HG02759 (cell line): ENCODE measurements around the gene CACNG5.

Source experiments
- ATAC-seq: cut with Tn5 transposase; IDR thresholded peaks from one replicate; pipeline ENCODE4 v1.9.1; 2021; ENCODE audit warnings: mild to moderate bottlenecking, moderate library complexity; ENCODE audit not compliant: unreplicated experiment

Gene CACNG5

DNA sequence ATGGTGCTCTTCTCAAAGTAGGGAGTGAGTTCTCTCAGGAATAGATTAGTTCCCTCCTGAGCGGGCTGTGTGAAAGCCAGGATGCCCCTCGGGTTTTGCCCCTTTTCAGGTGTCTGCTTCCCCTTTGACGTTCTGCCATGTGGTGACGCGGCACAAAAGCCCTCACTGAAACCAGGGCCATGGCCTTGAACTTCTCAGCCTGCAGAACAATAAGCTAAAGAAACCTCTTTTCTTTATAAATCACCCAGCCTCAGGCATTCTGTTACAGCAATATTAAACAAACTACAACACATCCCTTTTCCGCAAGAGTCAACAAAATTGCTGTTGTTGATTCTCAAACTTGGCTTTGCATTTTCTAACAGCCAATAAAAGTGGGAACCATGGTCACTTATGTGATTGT is 15.5 kb upstream of the CACNG5 start:
- ATAC-seq: no peak

DNA sequence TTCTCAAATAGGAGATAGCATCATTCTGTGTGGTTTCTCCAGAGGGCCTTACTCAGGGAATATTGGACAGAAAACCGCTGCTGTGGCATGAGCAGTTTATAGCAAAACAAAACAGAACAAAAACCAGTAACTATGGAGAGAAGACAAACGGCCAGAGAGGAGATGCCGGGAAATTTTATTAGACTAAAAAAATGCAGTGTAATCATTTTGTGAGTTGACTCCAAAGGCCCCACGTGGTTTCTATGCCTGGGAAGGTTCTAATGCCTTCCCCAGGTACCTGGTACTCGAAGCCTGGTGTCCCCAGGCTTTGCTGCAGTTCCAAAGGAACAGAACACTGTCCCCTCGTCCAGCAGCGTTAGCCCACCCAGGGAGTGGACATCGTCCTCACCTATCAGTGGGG is 12.9 kb upstream of the CACNG5 start:
- no peak for ATAC-seq

DNA sequence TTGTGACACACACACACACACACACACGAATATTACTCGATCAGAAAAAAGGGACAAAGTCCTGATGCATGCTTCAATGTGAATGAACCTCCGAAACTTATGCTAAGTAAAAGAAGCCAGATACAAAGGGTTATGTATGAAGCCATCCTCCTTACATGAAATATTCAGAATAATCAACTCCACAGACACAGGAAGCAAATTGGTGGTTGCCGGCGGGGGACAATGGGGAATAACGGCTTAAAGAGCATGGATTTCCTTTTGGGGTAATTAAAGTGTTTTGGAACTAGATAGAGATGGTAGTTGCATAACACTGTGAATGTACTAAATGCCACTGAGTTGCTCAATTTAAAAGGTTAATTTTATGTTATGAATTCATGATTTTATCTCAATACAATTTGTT is 8.1 kb upstream of the CACNG5 start:
- no peak for ATAC-seq

DNA sequence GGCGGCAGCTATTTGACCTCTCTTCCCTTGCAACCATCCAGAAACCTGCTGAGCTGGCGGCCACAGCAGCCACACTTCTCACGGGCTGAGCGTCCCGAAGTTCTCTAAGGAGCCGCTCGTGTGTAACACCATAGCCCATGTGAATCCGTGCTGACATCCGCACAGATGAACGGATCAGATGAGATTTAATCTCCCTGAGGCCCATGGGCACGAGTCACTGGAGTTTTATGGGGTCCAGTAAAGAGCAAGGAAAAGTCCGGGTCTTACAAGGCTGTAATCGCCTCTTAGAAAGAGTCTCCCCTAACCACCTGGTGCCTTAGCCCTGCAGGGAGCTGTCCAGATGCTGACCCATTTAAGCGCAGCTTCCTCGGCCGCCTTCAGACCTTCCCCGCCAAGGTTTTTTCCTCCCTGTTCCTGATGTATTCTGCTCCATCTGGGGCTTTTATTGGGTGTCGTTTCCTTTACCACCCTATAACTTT is 5.5 kb upstream of the CACNG5 start:
- ATAC-seq: no peak

DNA sequence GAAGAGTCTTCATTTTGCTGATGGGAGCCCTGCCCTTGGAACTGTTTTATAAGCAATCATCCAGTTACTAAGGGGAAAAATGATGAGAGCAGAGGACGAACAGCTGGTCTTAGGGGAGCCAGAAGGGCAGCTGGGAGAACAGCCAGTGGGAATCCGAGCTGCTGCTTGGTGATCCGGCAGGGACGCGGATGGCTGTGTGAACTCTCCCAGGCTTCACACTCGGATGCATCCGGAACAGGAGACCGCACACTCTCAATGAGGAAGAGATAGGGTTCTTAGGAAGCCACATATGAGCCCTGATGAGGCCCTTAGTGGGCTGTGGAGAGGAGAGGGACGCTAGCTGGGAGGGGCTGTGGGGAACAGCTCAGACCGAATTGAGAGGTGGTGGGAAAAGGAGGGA is 5.0 kb upstream of the CACNG5 start:
- no peak for ATAC-seq

DNA sequence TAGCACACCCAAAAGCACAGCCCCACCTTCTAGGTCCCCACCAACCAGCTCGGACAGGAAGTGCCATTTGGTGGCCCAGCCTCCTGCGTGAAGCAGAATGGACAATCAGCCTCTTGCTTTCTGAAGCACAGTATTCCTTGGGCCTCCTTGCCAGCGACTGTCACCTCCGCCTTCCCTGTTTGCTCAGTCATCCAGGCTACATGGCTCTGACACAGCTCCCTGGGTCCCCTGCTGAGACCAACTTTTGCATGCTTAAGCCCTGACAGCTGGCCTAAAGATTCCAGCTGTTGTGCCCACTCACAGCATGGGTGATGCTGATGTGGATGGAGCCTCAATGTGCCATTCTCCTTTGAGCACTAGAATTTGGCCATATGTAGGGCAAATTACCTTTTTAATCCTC is 4.5 kb upstream of the CACNG5 start:
- no peak for ATAC-seq

DNA sequence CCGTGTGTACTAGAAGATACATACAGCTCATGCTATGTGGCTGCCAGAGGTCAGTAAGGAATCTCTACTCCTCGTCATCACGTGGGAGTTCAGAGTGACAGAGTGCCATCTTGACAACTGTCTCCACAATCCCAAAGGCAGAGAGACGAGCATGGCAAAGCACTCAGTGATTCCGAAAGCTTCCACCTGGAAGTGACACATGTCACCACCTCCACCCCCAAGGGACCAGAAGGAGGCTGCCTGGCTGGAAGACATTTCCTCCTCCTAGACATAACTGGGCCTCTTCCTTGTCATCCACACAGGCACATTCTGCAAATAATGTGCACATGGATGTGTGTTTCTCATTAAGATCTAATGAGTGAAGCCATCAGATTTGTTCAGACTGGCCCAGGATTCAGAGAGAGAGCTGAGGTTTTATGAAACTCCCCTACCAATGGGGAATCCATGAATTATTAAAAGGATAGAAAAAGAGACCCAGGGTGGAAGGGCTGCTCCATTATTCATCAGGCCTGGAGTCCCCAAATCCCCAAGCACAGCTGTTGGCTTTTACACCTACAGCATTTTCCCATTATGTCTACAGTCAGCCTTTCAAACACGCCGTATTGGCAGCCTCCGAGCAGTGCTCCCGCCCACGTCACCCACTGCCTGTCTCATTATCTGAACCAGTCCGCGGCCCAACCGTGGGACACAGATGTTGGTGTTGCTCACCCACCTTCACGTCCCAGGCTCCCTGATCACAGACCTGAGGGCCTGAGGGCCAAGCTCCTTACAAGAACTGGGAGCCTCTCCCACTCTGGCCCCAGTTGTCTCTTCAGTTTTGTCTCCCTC is 3.3 kb upstream of the CACNG5 start:
- ATAC-seq: no peak

DNA sequence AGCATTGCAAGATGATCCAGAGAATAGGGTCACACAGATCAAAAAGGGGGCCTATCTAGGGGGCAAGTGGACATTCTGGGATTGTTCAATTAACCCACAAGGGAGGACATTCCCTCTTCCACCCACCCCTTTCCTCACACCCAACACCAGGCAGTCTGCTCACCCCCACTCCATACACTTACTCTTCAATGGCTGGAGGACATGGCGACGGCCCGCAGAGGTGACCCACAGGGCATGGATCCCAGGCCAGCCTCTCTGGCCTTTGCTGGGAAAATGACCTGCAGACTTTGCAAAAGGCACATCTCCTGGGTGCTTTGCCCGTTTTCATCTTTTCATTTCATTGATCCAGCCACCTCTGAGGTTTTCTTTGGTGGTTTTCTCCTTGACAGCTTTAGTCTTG is 1.7 kb upstream of the CACNG5 start:
- no peak for ATAC-seq

DNA sequence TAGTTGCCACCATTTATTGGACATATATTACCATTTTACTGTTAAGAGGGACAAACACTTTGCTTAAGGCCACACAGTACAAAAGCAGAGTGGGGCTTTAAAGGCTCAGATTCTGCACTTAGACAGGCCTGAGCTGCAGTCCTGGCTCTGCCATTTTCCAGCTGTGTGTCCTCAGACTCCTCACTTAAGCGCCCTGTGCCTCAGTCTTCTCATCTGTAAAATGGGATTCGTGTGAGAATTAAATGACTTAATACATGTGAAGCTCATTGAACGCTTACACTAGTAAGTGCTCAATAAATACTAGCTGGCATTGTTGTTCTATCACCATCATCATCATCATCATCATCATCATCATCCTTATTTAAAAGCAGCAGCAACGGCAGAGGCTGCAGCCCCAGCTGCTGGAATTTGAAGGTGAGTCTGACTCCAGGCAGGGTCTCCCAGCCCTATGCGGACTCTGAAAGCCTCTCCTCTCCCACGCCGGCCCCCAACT is 445 bp upstream of the CACNG5 start:
- ATAC-seq: no peak

DNA sequence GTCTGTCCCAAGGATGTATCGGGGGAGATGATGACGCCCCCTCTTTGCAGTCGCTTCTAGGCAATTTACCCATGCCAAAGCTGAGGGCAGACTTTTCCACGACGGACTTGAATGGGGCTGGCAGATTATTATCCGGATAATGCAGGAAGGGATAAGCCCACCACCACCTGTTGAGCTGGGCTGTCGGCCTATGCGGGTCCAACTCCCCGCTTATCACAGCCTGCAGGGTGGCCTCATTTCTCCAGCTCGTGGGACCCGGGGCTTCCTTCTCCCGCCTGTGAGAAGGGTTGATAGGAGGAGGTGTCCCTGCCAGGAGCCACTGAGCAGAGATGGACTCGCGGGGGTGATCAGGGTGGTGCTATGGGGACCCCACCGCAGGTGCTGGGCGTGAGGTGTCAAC is 559 bp downstream of the CACNG5 start:
- no peak for ATAC-seq

DNA sequence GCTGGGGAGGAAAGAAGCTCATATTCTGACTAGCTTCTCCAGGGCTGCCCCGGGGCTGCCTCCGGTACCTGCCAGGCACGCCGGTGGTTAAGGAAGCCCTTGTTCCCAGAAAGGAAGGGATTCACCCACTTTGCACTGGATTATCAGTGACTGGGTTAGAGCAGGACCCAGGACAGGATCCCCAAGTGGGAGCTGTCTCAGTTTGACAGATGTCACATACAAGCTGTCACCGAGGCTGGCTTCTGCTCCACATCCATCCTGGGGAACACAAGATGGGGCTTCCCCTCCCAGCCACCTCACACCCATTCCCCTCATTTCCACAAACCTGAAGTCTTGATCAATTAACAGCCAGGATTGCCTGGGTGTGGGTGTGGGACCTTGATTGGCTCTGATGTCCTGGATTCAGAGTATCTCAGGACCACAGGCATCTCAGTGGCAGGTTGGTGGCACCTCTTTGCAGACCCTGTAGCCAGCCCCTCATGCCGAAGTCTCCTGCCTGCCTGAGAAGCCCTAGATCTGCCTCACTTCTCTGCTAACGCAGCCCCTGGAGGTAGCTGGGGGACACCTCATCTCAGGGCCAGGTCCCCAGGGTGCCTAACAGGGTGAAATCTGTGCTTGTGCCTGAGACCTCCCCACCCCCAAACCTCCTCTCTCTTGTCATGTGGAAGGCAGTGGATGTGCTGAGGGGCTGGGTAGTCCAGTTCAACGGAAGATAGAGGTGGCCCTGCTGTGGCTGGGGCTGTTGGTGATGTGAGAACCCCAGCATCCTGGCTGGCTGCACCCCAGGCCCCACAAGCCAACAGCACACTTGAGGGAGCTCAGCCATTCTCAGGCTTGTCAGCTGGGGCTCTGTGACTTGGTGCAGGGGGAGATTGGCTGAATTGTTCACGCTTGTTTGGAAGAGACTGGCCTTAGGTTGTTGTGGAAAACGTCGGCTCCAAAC is 1.4 kb downstream of the CACNG5 start:
- no peak for ATAC-seq

DNA sequence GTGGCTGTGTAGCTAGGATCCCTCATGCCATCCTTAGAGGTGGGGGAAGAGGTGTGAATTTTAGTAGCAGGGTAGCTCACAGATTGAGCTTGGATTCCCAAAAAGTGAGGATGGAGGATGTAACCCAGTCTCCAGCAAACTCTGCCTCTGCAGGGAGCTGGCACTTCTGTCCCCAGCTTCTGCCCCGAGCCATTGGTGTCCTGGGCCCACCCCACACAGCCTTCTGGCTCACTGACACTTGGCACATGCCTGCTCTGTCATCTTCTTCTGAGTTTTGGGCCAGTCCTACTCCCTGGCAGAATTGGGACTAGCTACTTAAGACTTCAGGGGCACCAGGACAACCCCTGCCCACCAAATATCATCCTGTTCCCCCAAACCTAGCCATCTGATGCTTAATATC is 2.3 kb downstream of the CACNG5 start:
- ATAC-seq: no peak

DNA sequence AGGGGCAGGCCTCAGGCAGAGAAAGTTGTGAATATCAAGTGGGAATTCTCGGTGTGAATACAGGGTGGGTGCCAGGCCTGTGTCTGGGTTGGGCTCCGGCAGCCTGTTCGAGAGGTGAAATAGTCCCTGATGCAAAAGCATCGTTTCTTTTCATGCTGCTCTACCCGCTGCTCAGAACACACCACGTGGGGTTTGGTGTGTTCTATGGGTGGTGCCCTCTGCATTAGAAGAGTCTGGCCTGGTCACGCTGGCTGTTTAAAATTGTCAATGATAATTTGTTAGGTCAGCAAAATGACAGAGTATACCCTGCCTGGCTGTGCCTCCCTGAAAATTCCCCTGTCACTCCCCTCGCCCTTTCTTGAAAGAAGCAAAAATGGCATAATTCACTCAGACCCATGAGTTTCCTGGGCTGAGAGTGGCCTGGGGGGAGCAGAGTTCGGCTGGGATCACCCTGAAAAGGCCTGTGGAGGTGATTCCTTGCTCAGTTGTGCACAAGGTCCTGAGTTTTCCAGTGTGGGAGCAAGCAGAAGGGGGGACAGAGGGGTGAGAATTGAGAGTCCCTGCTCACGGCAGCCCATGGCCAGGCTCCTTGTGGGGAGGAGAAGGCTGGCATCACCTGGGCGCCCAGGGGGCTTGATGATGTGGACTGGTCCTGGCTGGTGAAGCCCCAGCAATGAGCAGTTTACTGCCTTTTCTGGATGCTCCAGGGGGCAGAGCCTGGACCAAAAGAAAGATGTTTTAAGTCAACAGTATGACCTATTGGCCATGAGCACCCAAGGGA is 3.2 kb downstream of the CACNG5 start:
- ATAC-seq: no peak

DNA sequence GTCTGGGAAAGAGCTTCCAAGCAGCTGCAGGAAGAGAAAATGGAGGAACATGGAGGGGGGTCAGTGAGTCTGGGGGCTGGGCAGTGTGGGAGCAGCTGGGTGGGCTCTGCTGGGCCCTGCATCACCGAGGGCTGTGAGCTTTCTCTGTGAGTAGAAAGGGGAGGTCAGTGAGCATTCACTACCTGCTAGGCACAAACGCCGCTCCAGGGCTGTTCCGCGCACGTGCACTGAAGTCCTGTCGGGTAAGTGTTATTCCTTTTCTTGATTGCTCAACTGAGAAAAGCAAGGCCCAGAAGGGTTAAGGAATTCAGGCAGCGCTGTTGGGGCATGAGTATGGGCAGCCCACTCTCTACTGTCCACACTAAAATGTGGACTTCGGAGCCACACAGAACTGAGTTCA is 4.7 kb downstream of the CACNG5 start:
- no peak for ATAC-seq

DNA sequence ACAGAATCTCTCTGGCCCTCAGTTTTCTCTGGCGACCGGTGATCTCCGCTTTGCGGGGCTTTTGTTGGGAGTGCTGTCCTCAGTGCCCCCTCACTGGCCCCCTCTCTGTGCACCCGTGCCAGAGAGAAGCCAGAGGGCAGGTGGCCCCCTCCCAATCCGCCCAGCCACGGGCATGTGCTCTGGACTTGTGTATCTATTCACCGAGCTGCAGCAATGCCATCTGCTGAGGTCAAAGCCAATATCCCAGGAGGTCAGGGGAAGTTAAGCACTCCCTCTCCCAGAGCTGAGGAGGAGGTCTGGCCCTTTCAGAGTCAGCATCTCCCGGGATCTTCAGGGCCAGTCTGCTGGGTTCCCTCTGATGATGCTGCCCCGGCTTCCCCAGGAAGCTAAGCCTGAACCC is 5.1 kb downstream of the CACNG5 start:
- no peak for ATAC-seq

DNA sequence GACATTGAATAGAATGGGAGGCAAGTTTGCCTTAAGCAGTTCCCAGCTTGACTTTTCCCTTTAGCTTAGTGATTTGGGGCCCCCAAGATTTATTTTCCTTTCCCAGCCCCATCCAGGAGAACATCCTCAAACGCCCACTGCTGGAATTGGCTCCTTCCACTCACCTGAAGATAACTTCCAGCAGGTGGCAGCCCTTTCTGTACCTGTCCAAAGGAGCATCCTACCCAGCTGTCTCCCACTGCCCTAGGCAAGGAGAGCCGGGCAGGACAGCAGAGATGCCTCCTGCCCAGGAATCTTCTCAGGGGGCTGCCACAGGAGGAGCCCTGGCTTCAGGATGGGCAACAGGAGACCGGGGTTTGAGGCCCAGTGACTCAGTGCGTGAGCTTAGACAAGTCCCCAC is 6.4 kb downstream of the CACNG5 start:
- no peak for ATAC-seq

DNA sequence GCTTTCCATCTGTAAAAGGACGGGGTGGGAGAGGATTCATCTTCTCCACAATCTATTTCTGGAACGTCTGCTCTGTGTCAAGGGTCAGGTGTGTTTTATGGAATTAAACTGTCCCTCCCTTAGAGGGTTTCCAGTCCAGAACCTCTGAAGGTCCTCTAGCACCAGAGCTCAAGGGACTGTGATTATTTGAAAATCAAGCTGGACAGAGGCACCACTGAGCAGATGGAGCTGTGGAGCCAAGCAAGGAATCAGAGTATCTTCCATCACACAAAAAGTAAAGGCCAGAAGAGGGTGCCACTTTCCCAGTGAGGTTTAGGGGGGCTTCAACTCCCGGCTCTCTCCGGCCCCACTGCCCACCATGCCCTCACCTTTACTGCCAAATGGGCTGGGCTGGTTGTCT is 6.8 kb downstream of the CACNG5 start:
- no peak for ATAC-seq

DNA sequence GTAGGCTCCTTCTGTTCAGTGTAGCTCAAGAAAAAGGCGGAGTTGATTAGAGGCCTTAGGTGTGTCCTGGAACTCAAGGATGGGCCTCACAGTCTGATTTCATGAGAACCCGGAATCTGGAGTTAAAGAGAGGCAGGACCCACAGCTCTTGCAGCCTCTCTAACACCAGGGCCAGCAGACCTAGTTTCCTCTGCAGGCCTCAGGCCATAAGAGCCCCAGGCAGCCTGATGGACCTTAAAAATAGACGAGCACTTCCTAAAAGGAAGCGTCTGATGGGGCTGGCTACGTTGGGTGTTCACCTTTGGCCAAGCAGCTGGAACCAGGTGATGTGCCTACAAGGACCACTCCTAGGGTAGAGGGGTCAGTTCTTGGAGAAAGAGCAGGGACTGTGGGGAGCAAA is 7.6 kb downstream of the CACNG5 start:
- no peak for ATAC-seq

DNA sequence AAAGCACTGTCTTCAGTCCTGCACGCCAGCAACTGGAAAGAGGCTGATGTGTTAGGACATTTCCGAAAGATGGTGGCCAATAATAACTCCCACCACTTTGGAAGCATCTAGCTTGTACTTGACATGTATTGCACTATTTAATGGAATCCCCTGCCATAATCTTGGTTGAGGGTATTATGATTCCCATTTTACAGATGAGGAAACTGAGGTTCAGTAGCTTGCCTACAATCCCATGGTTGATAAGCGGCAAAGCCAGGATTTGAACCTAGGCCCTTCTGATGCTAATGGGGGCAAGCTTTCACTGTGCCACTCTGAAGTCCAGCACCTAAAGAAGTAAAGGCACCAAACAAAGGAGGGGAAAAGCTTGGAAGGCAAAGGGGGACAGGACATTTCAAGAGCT is 8.0 kb downstream of the CACNG5 start:
- ATAC-seq: no peak

DNA sequence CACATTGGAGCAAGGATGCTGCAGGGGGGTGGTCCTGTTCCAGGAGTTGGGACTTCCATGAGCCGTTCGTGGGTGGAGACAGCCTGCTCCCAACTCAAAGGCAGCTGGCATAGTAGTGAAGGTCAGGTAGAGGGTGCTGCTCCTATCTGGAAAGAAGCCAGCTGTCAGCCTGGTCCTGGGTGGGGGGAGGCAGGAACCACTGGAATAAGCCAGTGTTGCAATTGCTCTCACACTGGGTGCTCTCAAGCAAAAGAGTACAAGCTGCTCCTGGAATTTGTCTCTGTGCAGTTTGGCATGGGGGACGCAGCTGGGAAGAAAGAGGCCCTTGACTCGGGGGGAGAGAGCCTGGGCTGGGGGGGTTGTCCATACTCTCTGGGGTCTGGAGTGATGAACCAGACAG is 8.7 kb downstream of the CACNG5 start:
- no peak for ATAC-seq

DNA sequence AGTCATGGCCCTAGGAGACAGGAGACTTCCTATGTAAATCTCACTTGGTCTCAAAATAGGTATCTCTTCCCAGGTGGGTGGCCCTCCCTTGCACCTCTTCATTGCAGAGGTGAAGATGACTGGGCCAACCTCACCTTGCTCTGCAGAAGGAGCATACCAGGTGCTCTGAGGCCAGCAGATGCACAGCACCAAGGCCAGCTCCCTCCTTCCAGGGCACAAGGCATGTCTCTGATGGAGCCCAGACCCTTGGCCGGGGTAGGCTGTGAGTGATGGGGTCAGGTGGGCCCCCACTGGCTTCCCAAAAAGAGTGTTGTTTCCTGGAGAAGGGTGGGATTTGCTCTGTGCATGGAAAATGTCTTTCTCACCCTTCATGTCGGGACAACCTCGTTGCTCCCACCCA is 12.8 kb downstream of the CACNG5 start:
- ATAC-seq: no peak
